Adipose tissue (tissue), 3 donors: ENCODE data around the gene SLC25A22. TPM values are rescaled to one million over a fixed set of nuclear protein-coding genes. Genes with fewer than 3 reads are reported as not detected.

Experiments used
- H3K27ac ChIP-seq: one replicate; pipeline ENCODE4 v1.5.1; 2013; ENCODE audit warnings: low read depth, low read length
- WGBS, 3 donors: extraction: QIAGEN DNeasy Blood & Tissue Kit; methylation state at CpG; one replicate each; pipeline ENCODE4 v1.1.7; 2013; 5-methylcytosine and 5-hydroxymethylcytosine counted together
- polyA plus RNA-seq, 3 donors: library from polyadenylated mRNA; stranded (reverse); fragments of 200-250 nt; gene quantifications; one replicate each; pipeline ENCODE4 v1.2.3, GENCODE V29; 2013
- donor health status: healthy with polysubstance abuse.
- donor health status: Bipolar disorder and iron deficiency.
- donor health status: healthy.

Gene SLC25A22
- polyA plus RNA-seq, 3 donors: 11.1 to 53.6 (median 40.1) TPM

DNA sequence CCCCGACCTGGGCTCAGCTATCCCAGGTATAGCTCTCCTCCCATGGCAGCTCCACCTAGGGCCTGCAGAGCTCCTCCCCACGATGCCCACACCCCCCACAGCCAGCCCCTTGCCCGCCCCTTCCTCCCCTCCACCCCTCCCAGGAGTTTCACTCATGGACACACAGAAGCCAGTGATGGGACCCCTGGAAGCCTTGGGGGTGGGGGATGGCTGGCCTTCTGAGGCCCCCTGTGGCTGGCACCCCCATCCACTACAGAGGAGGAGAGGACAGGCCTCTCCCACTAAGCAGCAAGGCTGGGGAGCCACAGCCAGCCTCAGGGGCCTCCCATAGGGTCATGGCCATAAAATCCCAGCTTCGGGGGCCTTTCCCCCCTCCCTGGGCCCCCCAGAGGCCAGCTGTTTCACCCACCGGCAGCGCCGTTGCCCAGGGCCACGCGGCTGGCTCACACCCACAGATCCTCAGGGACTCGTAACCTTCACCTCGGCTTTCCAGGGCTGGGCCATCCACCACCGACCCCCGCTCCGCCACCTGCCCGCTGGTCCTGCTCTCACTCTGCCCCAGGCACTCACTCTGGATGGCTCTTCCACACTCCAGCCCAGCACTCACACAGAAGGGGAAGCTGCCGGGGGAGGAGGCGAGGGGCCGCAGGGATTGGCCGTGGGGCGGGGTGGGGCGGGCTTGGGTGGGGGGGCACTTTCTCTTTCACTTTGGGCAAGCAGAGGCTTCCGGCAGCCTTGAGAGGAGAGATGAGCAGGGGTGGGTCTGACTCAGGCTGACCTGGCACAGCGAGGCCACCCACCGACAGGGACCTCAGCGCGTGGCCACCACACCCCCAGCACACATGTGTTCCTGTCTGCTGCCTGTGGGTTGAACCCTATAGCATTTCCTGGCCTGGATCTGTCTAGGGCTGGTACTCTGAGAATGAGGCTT, 2.2 kb downstream of the SLC25A22 start:
- H3K27ac ChIP-seq: no peak overlapping the region
- WGBS, 3 donors: 1 to 4% (median 3%) methylated on average over 26 of the region's 26 CpGs

DNA sequence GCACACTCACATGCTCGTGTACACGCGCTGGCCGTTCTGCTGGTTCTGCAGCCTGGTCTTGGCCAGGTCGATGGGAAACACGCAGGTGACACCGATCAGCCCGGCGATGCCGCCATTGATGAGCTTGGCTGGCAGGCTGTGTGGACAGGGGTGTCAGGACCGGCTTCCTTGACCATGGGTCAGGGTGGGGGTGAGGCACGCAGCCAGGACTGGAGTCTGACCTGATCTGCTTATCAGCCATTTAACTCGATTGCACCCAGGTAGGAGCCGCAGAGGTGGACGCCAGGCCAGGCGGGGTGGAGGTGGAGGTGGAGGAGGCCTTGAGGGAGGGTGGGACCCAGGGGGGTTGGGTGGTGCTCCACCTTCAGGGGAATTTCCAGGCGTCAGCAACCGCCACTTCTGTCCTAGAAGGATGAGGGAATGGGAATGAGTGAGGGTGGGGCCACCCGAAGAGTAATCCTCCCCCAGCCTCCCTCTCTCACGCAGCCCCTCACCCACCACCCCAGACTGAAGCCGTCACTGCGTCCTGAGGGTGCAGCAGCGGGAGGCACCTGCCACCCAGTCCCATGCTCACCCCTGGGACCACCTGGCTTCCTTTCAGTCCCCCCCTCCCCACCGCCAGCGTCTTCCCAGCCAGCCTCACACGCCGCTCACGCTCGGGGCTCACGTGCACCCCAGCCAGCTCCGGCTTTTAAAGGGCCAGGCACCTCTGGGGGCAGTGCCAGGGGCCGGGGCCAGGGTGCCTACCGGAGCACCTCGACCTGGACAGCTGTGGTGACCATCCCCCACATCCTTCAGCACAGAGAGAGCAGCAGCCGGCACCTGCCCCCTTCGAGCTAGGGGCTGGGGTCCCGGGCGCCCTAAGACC, 3.1 kb downstream of the SLC25A22 start:
- H3K27ac ChIP-seq: no peak overlapping the region
- WGBS, 3 donors: 29 to 65% (median 56%) methylated on average over 30 to 38 of the region's 38 CpGs

DNA sequence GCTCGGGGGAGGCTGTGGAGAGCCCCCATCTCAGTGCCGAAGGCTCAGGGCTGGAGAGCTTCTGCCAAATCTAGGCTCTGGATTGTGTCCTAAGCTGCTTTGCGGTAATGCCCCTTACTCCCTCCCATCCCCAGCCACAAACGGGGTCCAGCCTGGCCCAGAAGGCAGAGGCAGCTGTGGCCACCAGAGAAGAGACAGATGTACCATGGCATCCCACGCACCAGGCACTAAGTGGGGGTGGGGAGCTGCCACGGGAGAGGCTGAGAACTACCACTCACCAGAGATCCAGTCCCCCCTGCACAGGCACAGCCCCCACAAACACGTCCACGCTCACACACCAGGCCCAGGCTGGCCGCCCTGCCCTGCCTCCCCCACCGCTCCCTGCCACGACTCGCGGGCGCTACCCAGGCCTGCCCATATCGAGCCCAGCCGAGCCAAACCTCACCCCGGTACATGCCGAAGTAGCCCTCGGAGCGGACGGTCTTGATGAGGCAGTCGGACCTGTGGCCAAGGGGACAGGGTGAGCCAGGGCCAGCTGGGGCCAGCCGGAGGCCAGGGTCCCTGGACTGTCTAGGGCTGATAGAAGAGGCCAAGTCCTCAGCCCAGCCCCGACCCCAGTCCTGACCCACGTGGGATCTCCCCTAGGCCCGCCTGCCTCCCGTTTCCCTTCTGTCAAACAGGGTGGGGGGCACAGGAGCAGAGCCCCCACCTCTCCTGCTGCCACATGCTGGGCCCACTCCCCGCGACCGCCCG, 3.9 kb downstream of the SLC25A22 start:
- H3K27ac ChIP-seq: no peak overlapping the region
- WGBS, 3 donors: 37 to 88% (median 87%) methylated on average over 26 to 31 of the region's 31 CpGs

DNA sequence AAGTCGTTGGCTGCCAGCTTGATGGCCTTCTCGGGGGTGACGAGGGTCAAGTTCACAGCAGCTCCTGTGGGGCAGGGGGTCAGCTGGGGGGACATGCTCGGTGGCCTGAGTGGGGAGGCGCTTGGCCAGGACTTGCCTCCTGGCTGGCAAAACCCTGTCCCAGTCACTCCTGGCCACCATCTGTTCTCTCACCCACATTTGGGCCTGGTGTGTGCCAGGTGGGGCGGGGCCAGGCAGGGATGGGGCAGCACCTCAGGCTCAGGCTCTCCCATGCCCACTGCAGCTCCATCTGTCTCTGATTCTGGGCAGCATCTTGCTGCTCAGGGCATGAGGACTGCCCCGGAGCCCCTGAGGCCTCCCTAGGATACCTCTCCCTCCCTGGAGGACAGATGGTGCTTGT, 4.5 kb downstream of the SLC25A22 start:
- H3K27ac ChIP-seq: no peak overlapping the region
- 55 to 83% (median 81%) methylated on average over 7 of the region's 7 CpGs for whole genome bisulfite sequencing, 3 donors

DNA sequence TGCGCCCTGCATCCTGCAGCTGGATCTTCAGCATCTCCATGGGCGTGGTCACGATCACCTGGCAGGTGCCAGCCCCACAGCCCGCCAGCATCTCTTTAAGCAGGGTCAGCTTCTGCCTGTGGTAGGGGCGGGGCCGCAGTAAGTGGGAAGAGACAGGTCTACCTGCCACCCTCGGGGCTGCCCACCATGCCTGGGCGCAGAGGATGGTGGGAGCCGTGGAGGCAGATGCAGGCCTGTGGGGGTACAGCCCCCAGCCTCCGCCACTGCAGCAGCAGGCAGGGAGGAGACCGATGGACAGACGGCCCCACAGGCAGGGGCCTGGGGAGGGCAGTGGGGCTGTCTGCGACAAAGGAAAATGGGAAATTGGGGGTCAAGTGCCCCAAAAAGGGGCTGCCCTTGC, 5.2 kb downstream of the SLC25A22 start:
- WGBS, 3 donors: 90 to 94% (median 94%) methylated on average over 12 to 13 of the region's 13 CpGs
- H3K27ac ChIP-seq: no peak overlapping the region

DNA sequence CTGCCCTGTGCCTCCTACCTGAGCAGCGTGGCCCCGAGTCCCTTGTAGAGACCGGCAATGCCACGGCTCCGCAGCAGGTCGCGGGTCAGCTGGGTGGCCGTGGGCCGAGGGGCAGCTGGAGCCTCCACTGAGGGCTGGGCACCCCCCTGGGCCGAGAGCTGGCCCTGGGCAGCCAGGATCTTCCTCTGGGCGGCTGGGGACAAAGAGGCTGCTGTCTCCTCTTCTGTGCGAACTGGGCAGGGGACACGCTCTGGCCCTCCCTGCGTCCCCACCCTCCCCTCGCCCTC, 5.6 kb downstream of the SLC25A22 start:
- WGBS, 3 donors: 94 to 95% (median 94%) methylated on average over 15 of the region's 15 CpGs

DNA sequence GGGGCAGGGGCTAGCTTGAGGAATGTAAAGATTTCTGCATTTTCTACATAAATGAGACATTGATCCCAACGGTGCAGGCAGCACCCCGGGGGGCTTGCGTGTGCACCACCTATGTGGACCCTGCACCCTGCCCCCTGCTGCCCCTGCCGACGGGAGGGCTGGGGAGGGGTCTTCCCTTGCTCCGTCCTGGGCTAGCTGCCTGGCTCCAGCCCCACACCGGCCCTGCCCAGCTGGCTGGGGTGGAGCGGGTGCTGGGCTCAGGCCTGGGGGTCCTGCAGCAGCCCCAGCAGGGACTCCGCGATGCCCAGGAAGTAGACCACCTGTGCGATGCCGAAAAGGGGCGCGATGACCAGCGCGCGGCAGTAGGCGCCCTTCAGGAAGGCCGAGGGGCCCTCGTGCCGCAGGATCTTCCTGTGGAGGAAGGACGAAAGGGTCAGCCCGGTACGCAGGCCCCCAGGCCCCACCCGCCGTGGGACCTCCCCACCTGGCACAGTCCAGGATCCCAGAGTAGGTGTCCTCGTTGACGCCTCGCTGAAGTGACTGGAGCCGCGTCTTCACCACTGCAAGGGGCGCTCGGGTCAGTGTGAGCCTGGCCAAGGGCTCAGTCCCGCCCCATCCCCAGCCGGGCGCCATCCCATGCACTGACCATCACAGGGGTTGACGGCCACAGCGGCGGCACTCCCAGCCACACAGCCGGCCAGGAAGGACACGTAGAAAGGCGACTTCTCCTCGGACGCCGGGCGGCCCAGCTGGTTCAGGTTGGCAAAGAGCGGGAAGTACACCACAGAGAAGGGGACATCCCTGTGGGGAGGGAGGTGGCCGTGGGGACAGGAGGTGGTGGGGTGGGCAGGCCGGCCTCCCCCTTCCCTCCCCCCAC, 6.2 kb downstream of the SLC25A22 start:
- 93% methylated on average over 46 to 49 of the region's 49 CpGs for WGBS, 3 donors

More for the DNA sequence above, 5.6 kb downstream of the SLC25A22 start:
- H3K27ac ChIP-seq: no peak overlapping the region

DNA sequence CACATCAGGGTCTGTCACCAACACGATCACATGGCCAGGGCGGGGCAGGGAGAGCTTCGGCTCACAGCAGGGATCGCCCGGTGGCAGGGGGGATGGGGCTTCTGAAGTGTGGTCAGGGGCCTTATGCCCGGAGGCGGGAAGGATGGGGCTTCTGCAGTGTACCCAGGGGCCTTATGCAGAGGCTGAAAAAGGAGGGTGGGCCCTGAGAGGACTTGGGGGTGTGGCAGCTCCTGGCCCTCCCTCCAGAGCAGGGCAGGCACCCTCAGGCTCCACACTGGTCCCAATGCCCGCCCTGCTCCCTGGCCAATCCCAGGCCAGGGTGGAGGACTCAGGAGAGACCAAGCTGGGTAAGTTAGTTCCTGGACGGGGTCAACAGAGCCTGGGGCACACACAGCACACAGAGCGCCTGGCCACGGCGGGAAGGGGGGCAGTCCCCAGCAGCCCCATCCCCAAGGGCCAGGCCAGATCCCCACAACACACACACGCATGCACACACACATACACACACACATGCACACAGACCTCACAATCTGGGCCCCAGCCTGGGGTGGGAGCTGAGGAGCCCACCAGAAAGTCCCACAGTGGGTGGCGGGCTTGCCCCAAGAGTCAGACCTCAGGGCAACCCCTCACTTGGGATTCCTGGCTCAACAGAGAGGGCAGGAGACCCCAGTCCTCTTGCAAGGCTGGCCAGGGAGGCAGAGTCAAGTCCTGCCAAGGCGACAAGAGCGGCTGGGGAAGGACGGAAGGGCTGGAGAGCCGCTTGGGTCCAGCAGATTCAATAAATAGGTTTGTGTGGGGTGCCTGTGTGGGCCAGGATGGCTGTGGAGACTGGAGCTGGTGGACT, 7.1 kb downstream of the SLC25A22 start:
- WGBS, 3 donors: 66 to 79% (median 78%) methylated on average over 18 of the region's 18 CpGs
- H3K27ac ChIP-seq: no peak overlapping the region

More for the DNA sequence above, 6.2 kb downstream of the SLC25A22 start:
- H3K27ac ChIP-seq: no peak overlapping the region

DNA sequence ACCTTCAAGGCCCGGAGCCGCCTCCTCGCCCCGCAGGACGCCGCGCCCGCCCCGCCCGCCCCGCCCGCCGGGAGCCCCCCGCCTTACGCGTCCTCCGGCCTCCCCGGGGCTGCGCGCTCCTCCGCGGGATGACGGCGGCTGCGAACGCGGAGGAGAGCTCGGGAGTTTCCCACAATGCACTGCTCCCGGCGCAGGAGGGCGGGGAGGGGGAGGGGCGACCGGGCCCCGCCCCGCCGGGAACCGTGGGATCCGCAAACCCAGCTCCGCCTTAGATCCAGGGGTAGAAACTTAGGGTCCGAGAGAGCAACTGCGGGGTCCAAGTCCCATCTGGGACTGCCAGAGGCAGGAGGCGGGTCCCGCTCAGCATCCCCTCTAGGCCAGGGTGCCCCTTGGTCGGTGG, 8.1 kb downstream of the SLC25A22 start, which contains the start of gene CEND1:
CEND1 (minus strand) TSS at position 148 of the 400 bp plus-strand sequence. CDS start 1,514 bp downstream, outside the sequence.
- 7 to 8% (median 7%) methylated on average over 21 to 42 of the region's 44 CpGs for WGBS, 3 donors
- no peak within 1 kb of the TSS for H3K27ac ChIP-seq

DNA sequence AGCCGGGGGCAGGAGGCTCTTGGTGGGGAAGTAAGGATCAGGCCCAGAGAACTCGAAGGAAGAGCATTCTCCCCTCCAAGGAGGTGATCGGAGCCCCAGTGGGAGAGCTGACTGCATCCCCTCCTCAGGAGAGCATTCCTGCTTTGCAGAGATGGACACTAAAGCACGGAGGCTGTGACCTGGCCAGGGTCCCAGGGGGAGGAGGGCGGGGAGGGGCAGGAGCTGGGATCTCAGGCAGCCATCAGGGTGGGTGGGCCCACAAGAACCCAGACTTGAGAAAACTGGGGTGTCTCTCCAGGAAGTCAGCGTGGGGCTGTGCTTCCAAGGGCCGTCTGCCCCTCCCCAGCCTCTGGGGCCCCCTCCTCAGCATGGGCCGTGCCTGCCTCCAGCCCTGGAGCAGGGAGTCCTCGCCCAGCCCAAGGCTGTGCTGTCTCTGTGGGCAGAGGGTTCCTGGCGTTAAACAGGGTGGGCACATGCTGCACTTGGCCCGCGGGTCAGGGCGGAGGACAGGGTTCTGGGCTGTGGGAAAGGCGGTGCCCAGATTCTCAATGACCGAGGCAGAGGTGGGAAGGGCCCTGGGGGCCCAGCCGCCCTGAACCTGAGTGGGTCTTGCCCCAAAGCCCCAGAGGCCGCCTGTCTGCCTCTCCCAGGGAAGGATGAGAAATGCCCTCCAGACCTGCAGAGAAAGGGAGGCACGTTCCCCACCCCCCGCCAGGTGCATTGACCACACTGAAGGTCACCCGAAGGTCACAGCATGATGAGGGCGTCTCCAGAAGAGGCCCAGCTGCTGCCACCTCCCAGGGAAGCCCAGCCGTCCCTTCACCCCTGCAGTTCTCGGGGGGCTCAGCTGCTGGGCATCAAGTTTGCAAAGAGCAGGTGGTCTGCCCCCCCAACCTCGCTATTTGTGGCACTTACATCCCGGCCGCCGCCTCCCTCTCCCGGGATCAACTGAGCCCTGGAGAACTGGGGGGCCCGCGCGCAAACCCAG, 8.8 kb downstream of the SLC25A22 start:
- H3K27ac ChIP-seq: no peak overlapping the region
- 32 to 39% (median 38%) methylated on average over 31 of the region's 31 CpGs for WGBS, 3 donors

DNA sequence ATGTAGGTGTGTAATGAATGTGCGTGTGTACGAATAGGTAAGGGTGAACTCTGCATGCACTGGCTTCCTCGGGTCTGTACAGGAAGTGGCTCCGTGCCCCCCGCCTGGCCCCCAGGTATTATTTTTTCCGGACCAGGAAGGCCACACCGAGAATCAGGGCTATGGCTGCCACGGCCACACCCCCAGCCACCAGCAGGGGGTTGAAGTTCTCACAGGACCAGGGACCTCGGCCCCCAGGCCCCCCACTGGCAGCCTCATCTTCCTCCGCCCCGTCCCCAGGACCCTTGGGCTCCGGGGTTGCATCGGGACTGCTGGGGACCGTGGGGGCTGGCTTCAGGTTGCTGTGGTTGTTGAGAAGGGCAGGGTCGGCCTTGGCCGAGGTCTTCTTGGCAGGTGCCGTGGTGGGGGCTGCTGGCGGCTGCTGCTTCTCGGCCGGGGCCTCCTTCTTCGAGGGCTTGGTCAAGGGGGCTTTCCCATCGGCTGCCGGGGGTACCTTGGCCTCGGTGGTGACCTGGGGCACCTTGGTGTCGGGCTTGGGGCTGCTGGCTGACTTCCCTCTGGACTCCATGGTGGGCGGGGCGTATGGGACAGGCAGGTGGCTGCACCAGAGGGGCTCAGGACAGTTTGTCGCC, 10.0 kb downstream of the SLC25A22 start:
- H3K27ac ChIP-seq: no peak overlapping the region
- 55 to 60% (median 60%) methylated on average over 26 to 28 of the region's 28 CpGs for WGBS, 3 donors

DNA sequence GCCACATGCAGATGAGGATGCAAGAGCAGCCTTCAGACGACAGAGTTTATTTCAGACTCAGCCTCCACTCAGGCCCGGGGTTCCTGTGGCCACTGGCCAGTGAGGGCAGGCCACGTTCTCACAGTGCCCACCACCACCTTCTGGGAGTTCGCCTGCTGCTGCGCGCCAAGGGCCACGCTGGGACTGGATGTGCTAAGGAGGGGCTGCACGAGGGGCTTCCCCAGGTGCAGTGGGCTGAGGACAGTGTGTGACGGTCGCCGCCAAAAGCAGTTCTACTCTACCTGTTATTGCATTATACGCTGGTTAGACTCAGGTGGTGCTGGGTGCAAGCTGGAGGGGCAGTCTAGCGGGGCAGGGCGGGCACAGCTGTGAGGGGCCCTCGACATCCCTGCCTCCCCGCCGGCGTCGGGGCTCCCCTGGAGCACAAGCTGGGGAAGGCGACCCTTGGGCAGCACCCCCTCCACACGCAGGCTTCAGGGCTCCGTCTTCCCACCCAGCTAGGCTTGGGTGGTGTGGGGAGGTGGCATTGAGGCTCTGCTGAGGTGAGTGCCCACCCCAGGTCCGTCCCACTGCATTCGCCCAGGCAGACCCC, 10.9 kb downstream of the SLC25A22 start:
- H3K27ac ChIP-seq: no peak overlapping the region
- 84 to 93% (median 89%) methylated on average over 24 of the region's 24 CpGs for WGBS, 3 donors

DNA sequence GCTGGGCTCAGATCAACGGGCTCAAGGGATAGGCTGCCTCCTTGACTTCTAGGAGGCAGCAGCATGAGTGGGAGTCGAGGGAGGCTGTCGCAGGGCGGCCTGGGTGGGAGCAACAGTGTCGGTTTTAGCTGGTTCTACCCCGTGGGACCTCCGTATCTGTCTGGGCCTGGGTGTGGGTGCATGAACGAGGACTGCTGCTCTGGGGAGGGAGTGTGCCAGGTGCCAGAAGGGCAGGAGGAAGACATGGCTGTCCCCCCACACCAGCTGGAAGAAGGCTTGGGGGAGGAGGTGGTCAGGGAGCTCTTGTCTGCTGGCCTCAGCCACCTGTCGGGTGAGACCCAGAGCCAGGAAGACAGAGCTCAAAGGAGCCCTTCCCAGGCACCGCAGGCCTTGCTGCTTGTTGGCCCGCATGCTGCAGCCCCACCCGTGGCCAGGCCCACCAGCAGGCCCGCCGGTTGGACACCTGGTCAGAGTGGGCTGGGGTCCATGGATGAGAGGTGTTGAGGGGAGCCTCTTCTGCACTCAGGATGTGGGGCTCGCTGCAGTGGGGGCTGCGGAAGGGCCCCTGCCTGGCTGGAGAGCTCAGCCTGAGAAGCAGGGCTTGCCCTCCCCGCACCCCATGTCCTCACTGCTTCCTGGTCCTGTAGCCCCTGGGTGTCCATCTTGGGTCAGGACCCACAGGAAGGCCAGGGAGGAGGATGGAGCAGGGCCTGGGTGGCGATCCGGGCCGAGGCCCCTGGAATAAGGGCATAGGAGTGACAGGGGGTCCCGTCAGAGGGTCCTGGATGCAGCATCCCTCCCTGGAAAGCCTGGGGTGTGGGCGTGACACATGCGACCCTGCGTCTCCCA, 11.6 kb downstream of the SLC25A22 start:
- WGBS, 3 donors: 76 to 86% (median 77%) methylated on average over 23 to 24 of the region's 24 CpGs

DNA sequence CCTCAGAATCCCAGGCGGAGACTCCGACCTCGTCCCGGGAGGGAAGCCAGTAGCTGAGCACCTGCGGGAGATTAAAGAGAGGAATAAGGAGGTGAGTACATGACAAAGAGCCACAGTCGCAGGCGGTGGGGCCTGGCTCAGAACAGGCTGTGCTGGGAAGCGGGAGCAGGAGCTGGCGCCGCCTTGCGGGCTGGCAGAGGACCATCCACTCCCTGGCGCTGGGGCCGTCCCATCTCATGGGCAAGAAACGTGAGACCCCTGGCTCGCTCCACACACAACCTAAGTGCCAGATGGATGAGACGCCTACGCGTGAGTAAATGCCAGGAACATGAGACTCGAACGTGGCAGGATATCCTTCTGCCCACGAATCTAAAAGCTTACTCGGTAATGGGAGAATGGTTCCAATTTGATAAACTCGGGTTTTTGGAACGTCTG, 14.5 kb downstream of the SLC25A22 start:
- H3K27ac ChIP-seq: no peak overlapping the region
- WGBS, 3 donors: 10 to 43% (median 32%) methylated on average over 24 of the region's 24 CpGs

More for the DNA sequence above, 11.6 kb downstream of the SLC25A22 start:
- H3K27ac ChIP-seq: no peak overlapping the region
